HepG2 (cell line): ENCODE data around the gene TBKBP1. TPM values are rescaled to one million over a fixed set of nuclear protein-coding genes. Genes with fewer than 3 reads are reported as not detected.

ENCODE experiments used
- ARNT2 ChIP-seq: sonication (generic); formaldehyde crosslinking; IDR thresholded peaks from 2 replicates; pipeline ENCODE4 v1.8.0; 2022; ENCODE audit warnings: mild to moderate bottlenecking, low read depth, missing genetic modification reagents, moderate library complexity
- BORCS8-MEF2B ChIP-seq: sonication (generic); formaldehyde crosslinking; IDR thresholded peaks from 2 replicates; pipeline ENCODE4 v1.8.0; 2022; ENCODE audit warnings: mild to moderate bottlenecking, missing genetic modification reagents
- FOXC1 ChIP-seq: sonication (generic); formaldehyde crosslinking; IDR thresholded peaks from 2 replicates; pipeline ENCODE4 v1.8.0; 2022; ENCODE audit warnings: mild to moderate bottlenecking, missing genetic modification reagents, borderline replicate concordance
- GABPA ChIP-seq, 2 experiments: IDR thresholded peaks; 2 replicates each; pipeline ENCODE4 v1.6.1; 2011 to 2016; ENCODE audit warnings: low read depth in 2 of 2, low read length in 1 of 2, missing biosample characterization in 1 of 2, missing genetic modification characterization in 1 of 2
- HMGXB4 ChIP-seq, 2 experiments: sonication (generic) in 1 of 2; formaldehyde crosslinking in 1 of 2; IDR thresholded peaks; 2 replicates each; pipeline versions ENCODE4 v1.4.0 to v1.6.1; 2018 to 2020; ENCODE audit warnings: missing genetic modification reagents in 2 of 2, borderline replicate concordance in 1 of 2, low read depth in 1 of 2, mild to moderate bottlenecking in 1 of 2, missing biosample characterization in 1 of 2
- KDM1A ChIP-seq: IDR thresholded peaks from 2 replicates; pipeline ENCODE4 v1.6.1; 2016; ENCODE audit warnings: missing compliant biosample characterization
- KDM4B ChIP-seq: sonication (generic); formaldehyde crosslinking; IDR thresholded peaks from 2 replicates; pipeline ENCODE4 v1.4.0; 2020; ENCODE audit warnings: missing genetic modification reagents
- KMT2A ChIP-seq: sonication (generic); formaldehyde crosslinking; IDR thresholded peaks from 2 replicates; pipeline ENCODE4 v1.4.0; 2020; ENCODE audit warnings: missing genetic modification reagents
- MAFG ChIP-seq: sonication (generic); formaldehyde crosslinking; IDR thresholded peaks from 2 replicates; pipeline ENCODE4 v1.5.1; 2020; ENCODE audit warnings: mild to moderate bottlenecking, missing genetic modification reagents
- MLXIP ChIP-seq: sonication (generic); formaldehyde crosslinking; IDR thresholded peaks from 2 replicates; pipeline ENCODE4 v1.9.0; 2021; ENCODE audit warnings: missing genetic modification reagents, borderline replicate concordance
- SALL1 ChIP-seq: sonication (generic); formaldehyde crosslinking; IDR thresholded peaks from 2 replicates; pipeline ENCODE4 v1.8.0; 2022; ENCODE audit warnings: mild to moderate bottlenecking, missing genetic modification reagents
- ZNF292 ChIP-seq: sonication (generic); formaldehyde crosslinking; IDR thresholded peaks from 2 replicates; pipeline ENCODE4 v1.8.1; 2022; ENCODE audit warnings: mild to moderate bottlenecking, low read depth, missing genetic modification reagents, borderline replicate concordance
- ZNF484 ChIP-seq: sonication (generic); formaldehyde crosslinking; IDR thresholded peaks from 2 replicates; pipeline ENCODE4 v1.5.1; 2020; ENCODE audit warnings: mild to moderate bottlenecking, low read depth, missing genetic modification reagents, borderline replicate concordance
- ZNF770 ChIP-seq: sonication (generic); formaldehyde crosslinking; IDR thresholded peaks from 2 replicates; pipeline ENCODE4 v1.5.0; 2020; ENCODE audit warnings: mild to moderate bottlenecking, missing genetic modification reagents
- polyA plus RNA-seq, 8 experiments: library from polyadenylated mRNA; depleted of rRNA in 3 of 8; stranded (reverse) in 7 of 8; unstranded in 1 of 8; fragments of >200 nt; fragmentation: Illumina TruSeq in 4 of 8; extraction: Trizol in 4 of 8; gene quantifications; 2 replicates each; pipeline versions ENCODE4 v1.2.1 to v1.2.3, GENCODE V29; 2011 to 2016; ENCODE audit warnings: low read depth in 4 of 8, missing spikeins in 1 of 8, mixed read lengths in 1 of 8; ENCODE audit not compliant: insufficient read depth in 1 of 8
- total RNA-seq, 5 experiments: library from RNA; depleted of rRNA; stranded (reverse); fragments of >200 nt; fragmentation: Illumina TruSeq; extraction: Trizol; gene quantifications; 2 replicates each; pipeline ENCODE4 v1.2.3, GENCODE V29; 2016; ENCODE audit warnings: low read depth in 1 of 5
- TF ChIP-seq, protein P1 (sequence below): IDR thresholded peaks from 2 replicates; pipeline ENCODE4 v1.6.1; 2016; ENCODE audit warnings: missing compliant biosample characterization, missing genetic modification reagents, borderline replicate concordance
- TF ChIP-seq, protein P2 (sequence below): sonication (generic); formaldehyde crosslinking; IDR thresholded peaks from 2 replicates; pipeline ENCODE4 v1.8.0; 2022; ENCODE audit warnings: mild to moderate bottlenecking, missing genetic modification reagents, borderline replicate concordance

The TBKBP1 gene
- total and polyA plus RNA-seq, 2 of the 13 experiments (the other 11 are each of a cell fraction or from before 2014, with no cell fraction given), result 2.6 to 7.0 TPM

DNA sequence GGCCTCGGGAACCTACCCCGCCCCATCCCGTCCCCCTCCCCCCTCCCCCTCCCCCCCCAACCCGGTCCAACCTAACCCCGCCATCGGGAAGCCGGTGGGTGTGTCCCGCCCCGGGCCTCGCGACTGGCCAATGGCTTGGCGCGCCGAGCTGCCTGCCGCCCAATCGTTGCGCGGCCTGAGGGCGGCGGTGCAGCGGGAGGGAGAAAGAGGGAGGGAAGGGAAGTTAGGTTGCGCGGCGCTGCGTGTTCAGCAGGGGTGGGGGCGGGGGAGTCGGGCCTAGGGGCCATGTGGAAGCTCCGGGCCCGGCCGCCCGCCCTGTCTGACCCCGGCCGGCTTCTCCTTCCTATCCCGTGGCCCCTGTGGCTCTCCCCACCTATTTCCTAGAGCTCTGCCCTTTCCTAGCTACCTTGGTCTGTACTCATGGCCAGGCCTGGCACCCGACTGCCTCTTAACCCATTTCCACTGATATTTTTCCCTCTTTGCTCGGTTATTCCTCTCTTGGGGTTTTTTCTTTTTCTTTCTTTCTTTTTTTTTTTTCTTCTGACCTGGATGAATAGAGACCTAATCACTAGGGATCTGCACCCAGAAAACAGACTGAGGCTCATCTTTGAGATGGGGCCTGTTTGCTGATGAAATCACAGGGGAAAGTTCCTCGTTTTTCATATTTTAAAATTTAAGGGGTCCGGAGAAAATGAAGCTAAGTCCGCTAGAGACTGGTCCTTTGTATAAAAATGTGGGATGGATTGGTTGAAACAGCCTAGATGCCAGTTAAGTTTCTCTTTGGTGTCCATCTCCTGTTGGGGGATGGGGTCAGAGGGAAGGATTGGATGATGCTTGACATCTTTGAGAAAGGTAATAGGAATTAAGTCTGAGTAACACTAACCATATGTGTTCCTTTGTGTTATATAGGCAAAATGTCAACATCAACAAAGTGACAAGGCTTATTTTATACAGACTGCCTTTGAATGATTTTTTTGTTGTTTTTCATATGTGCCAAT lies 43.1 kb upstream of the TBKBP1 start (continued):
- TF ChIP-seq HMGXB4 (CRISPR knock-in tag; IDR thresholded peaks at IDR 0.05; ENCODE audit: borderline replicate concordance in 1 of 2, low read depth in 1 of 2), result 0 out of 4 replicates have a peak, but pooled peaks of 1 of the 2 experiments have one; percentile 42
- peak; percentile 57 for TF ChIP-seq GABPA (IDR thresholded peaks at IDR 0.05; ENCODE audit: low read depth, low read length)
- TF ChIP-seq GABPA (CRISPR knock-in tag; IDR thresholded peaks at IDR 0.05; ENCODE audit: low read depth), result peak; percentile 56; the same call in 1 of the 2 replicates
- TF ChIP-seq, protein P1, sequence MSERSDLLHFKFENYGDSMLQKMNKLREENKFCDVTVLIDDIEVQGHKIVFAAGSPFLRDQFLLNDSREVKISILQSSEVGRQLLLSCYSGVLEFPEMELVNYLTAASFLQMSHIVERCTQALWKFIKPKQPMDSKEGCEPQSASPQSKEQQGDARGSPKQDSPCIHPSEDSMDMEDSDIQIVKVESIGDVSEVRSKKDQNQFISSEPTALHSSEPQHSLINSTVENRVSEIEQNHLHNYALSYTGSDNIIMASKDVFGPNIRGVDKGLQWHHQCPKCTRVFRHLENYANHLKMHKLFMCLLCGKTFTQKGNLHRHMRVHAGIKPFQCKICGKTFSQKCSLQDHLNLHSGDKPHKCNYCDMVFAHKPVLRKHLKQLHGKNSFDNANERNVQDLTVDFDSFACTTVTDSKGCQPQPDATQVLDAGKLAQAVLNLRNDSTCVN (CRISPR knock-in tag), result no peak; the same call in 1 of the 2 replicates
- peak; percentile 54; the same call in 1 of the 2 replicates for TF ChIP-seq KMT2A (CRISPR knock-in tag)
- TF ChIP-seq, protein P2, sequence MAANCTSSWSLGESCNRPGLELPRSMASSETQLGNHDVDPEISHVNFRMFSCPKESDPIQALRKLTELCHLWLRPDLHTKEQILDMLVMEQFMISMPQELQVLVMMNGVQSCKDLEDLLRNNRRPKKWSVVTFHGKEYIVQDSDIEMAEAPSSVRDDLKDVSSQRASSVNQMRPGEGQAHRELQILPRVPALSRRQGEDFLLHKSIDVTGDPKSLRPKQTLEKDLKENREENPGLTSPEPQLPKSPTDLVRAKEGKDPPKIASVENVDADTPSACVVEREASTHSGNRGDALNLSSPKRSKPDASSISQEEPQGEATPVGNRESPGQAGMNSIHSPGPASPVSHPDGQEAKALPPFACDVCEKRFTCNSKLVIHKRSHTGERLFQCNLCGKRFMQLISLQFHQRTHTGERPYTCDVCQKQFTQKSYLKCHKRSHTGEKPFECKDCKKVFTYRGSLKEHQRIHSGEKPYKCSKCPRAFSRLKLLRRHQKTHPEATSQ, result 0 out of 2 replicates have a peak, but pooled peaks have one; percentile 42
- TF ChIP-seq FOXC1 (CRISPR knock-in tag), result 0 out of 2 replicates have a peak, but pooled peaks have one; percentile 17
- 0 out of 2 replicates have a peak, but pooled peaks have one; percentile 18 for TF ChIP-seq ZNF770 (CRISPR knock-in tag)
- no peak for TF ChIP-seq MAFG (CRISPR knock-in tag)
- peak; percentile 76; the same call in 1 of the 2 replicates for TF ChIP-seq BORCS8-MEF2B (CRISPR knock-in tag)
- 0 out of 2 replicates have a peak, but pooled peaks have one; percentile 22 for TF ChIP-seq MLXIP (CRISPR knock-in tag)
- TF ChIP-seq KDM1A (CRISPR knock-in tag), result no peak
- peak; percentile 52; the same call in 1 of the 2 replicates for TF ChIP-seq KDM4B (CRISPR knock-in tag)
- TF ChIP-seq SALL1 (CRISPR knock-in tag), result 0 out of 2 replicates have a peak, but pooled peaks have one; percentile 38
- TF ChIP-seq ZNF484 (CRISPR knock-in tag), result no peak
- TF ChIP-seq ZNF292, result no peak
- peak; percentile 80 for TF ChIP-seq ARNT2 (CRISPR knock-in tag)
